NCI-H1417 (cell line): ENCODE results near the gene NEBL.
"Not testable (repeated sequence)": the region's sequence is repeated elsewhere in the genome, so short reads cannot be mapped to it uniquely, and the experiment has no call there.

Experiments used
- DNase-seq, 3 experiments: peaks; one replicate each; lab custom pipeline; 2025; lab: John Stamatoyannopoulos, UW

The NEBL gene

GRCh38 chr10:20897146-20897825 lies at the start of gene NEBL:
Gene NEBL (minus strand): TSS chr10:20897311. CDS start chr10:20897205, 106 bp downstream.
- peak in 1 of 3 experiments; percentile 4 for DNase-seq

GRCh38 chr10:20945546-20946332 lies 48.6 kb upstream of the NEBL start:
- no peak for DNase-seq

- DNase-seq: peak in 1 of 3 experiments; percentile 31
Observed at GRCh38 chr10:20944789-20945502, 47.8 kb upstream of the NEBL start.

GRCh38 chr10:20939414-20939813 lies 42.3 kb upstream of the NEBL start:
- not testable (repeated sequence) for DNase-seq

GRCh38 chr10:20936396-20936795 lies 39.3 kb upstream of the NEBL start:
- peak in 1 of 3 experiments; percentile 4 for DNase-seq

GRCh38 chr10:20935931-20936330 lies 38.8 kb upstream of the NEBL start:
- DNase-seq: no peak

GRCh38 chr10:20935301-20935700 lies 38.2 kb upstream of the NEBL start:
- DNase-seq: no peak

- DNase-seq: no peak
Observed at GRCh38 chr10:20933705-20934104, 36.6 kb upstream of the NEBL start.

- no peak for DNase-seq
Observed at GRCh38 chr10:20932606-20933126, 35.6 kb upstream of the NEBL start.

- no peak for DNase-seq
Observed at GRCh38 chr10:20931156-20931795, 34.2 kb upstream of the NEBL start.

GRCh38 chr10:20927456-20927855 lies 30.3 kb upstream of the NEBL start:
- no peak for DNase-seq

- peak in 2 of 3 experiments; percentile 4 to 92 for DNase-seq
Observed at GRCh38 chr10:20922451-20922850, 25.3 kb upstream of the NEBL start.

GRCh38 chr10:20922033-20922432 lies 24.9 kb upstream of the NEBL start:
- no peak for DNase-seq

- DNase-seq: no peak
Observed at GRCh38 chr10:20920061-20920460, 22.9 kb upstream of the NEBL start.

GRCh38 chr10:20919481-20919880 lies 22.4 kb upstream of the NEBL start:
- DNase-seq: no peak

GRCh38 chr10:20916976-20917375 lies 19.9 kb upstream of the NEBL start:
- no peak for DNase-seq

GRCh38 chr10:20912969-20913368 lies 15.9 kb upstream of the NEBL start:
- DNase-seq: no peak

- no peak for DNase-seq
Observed at GRCh38 chr10:20911626-20912025, 14.5 kb upstream of the NEBL start.

- DNase-seq: no peak
Observed at GRCh38 chr10:20909801-20910200, 12.7 kb upstream of the NEBL start.

- DNase-seq: peak in 1 of 3 experiments; percentile 10
Observed at GRCh38 chr10:20908391-20908790, 11.3 kb upstream of the NEBL start.

- no peak for DNase-seq
Observed at GRCh38 chr10:20903635-20904390, 6.7 kb upstream of the NEBL start.
